LNCAP (cell line): Measurements from ENCODE around the gene ARHGAP33.

Source experiments
- TF ChIP-seq, protein P1 (sequence below): fragments of 450-650 bp; IDR thresholded peaks from 2 replicates; pipeline ENCODE4 v1.5.1; 2017; ENCODE audit warnings: mild to moderate bottlenecking

ARHGAP33 gene

DNA sequence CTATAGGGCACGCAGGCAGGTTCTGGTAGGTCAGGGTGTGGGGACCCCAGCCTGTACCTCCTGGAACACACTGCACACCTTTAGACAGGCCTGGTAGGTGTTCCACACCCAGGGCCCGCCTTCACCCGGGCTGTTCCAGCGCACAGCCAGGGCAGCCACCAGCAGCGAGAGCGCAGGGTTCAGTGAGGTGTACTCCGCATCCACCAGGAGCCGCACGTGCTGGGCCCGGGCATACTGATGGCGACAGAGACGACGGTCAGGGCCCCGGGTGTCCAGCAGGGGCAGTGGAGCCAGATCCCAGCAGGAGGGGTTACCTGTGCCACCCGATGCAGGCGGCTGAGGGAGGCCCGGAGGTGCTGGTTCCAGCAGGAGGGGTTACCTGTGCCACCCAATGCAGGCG lies 31.2 kb downstream of the ARHGAP33 start:
- TF ChIP-seq, protein P1, sequence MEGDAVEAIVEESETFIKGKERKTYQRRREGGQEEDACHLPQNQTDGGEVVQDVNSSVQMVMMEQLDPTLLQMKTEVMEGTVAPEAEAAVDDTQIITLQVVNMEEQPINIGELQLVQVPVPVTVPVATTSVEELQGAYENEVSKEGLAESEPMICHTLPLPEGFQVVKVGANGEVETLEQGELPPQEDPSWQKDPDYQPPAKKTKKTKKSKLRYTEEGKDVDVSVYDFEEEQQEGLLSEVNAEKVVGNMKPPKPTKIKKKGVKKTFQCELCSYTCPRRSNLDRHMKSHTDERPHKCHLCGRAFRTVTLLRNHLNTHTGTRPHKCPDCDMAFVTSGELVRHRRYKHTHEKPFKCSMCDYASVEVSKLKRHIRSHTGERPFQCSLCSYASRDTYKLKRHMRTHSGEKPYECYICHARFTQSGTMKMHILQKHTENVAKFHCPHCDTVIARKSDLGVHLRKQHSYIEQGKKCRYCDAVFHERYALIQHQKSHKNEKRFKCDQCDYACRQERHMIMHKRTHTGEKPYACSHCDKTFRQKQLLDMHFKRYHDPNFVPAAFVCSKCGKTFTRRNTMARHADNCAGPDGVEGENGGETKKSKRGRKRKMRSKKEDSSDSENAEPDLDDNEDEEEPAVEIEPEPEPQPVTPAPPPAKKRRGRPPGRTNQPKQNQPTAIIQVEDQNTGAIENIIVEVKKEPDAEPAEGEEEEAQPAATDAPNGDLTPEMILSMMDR: no peak

GRCh38 chr19:35807633-35808032 lies 32.3 kb downstream of the ARHGAP33 start:
- TF ChIP-seq, protein P1: no peak

- TF ChIP-seq, protein P1: no peak
Observed at GRCh38 chr19:35811317-35812219, 36.2 kb downstream of the ARHGAP33 start.

DNA sequence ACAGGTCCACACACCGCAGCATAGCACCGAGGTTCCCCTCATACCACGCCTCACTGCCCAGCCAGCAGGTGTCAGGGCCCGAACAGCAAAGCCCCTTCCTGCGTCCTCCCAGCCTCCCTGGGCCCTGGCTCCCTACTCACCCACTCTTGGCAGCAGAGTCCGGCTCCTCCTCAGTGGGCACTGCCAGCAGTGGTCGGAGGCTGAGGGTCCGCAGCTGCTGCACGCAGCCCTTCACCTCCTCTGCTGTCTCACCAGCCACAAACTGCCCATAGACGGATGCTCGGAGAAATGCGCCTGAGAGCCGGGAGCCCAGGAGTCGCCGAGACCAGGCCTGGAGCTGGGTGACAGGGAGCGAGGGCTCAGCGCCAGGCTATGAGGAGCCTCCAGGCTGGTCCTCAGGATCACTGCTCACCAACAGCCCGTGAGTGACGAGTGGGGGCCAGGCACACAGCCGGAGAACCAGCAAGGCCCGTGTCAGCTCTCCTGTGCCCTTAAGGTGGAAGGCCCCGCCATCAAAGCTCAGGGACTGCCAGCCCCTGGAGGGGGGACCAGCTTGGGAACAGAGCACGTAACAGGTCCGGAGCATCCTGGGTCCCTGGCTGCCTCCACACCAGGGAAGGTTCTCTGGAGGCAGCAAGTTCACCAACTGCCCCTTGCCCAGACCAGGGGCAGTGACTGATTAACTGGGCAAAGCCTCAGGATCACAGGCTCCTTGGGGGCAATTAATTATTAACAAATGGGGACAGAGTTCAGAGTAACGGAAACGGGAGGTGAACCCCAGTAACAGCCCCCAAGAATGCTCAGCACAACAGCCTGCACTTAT lies 37.1 kb downstream of the ARHGAP33 start, which contains the start of gene PRODH2:
Gene PRODH2, minus strand, starts transcription at position 626 of the 823 bp plus-strand sequence. Its CDS starts 40 bp downstream, at position 586.
- TF ChIP-seq, protein P1: no peak

DNA sequence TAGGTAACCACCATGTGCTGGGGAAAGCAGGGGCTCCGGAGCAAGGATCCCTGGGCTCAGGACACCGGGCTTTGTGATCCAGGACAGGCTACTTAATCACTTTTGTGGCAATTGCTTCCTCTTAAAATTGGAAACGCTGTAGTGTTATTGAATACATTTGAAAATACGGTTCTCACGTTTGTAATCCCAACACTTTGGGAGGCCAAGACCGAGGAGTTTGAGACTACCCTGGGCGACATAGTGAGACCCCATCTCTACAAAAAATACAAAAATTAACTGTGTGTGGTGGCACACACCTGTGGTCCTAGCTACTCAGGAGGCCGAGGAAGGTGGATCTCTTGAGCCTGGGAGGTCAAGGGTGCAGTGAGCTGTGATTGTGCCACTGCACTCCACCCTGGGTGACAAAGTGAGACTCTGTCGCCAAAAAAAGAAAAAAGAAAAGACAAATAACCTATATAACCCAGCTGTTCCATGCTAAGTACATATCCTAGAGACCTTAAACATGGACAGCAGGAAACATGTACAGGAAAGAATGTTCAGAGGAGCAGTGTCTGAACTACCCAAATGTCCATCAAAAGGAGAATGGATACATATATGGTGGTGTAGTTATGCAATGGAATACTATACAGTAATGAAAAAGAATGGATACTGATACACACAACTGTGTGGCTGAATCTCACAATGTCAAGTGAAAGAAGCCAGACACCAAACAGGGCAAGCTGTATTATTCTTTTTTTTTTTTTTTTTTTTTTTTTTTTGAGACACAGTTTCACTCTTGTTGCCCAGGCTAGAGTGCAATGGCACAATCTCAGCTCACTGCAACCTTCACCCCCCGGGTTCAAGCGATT lies 37.9 kb downstream of the ARHGAP33 start:
- TF ChIP-seq, protein P1: no peak

GRCh38 chr19:35816262-35816661 lies 40.9 kb downstream of the ARHGAP33 start:
- TF ChIP-seq, protein P1: no peak

DNA sequence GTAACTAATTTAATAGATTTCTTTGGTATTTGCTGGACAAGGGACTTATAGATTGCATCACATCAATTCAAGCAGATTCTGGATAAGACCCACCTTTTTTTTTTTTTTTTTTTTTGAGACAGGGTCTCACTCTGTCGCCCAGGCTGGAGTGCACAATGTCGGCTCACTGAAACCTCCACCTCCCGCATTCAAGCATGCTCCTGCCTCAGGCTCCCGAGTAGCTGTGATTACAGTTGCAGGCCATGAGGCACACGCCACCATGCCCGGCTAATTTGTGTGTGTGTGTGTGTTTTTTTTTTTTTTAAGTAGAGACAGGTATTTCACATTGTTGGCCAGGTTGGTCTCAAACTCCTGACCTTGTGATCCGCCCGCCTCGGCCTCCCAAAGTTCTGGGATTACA lies 41.5 kb downstream of the ARHGAP33 start:
- TF ChIP-seq, protein P1: no peak
